ENCODE data around the gene MAMDC4. TPM values are rescaled to one million over a fixed set of nuclear protein-coding genes. Genes with fewer than 3 reads are reported as not detected.

MAMDC4 gene
- total and polyA plus RNA-seq, 2 experiments from 2014 or later: 17.8 to 22.2 TPM

- Histone ChIP-seq H3K4me3 (no peak overlapping the region), H3K9me3 (ENCODE audit: low read depth) (no peaks in the 10 kb centered on the region), H3K4me1 (ENCODE audit: low read depth) (peaks cover 5% of the 10 kb centered on the region), H3K27ac (no peak overlapping the region), H3K36me3 (peaks cover 19% of the 10 kb centered on the region), H3K27me3 (no peaks in the 10 kb centered on the region)
- DNase-seq (ENCODE audit: low read depth in 1 of 2, low spot score in 1 of 2): no peak
- no peak for TF ChIP-seq CTCF (IDR thresholded peaks at IDR 0.05; ENCODE audit: low read depth, low read length)
Observed at GRCh38 chr9:136860529-136860928, 8.4 kb downstream of the MAMDC4 start.

GRCh38 chr9:136860933-136861873 is 9.1 kb downstream of the MAMDC4 start:
- H3K27me3 ChIP-seq: no peaks in the 10 kb centered on the region
- H3K36me3 ChIP-seq: peaks cover 19% of the 10 kb centered on the region
- no peak for DNase-seq (ENCODE audit: low read depth in 1 of 2, low spot score in 1 of 2)
- TF ChIP-seq CTCF (IDR thresholded peaks at IDR 0.05; ENCODE audit: low read depth, low read length): no peak
- no peak overlapping the region for H3K4me3 ChIP-seq
- no peak overlapping the region for H3K27ac ChIP-seq
- no peaks in the 10 kb centered on the region for H3K9me3 ChIP-seq (ENCODE audit: low read depth)
- H3K4me1 ChIP-seq (ENCODE audit: low read depth): peaks cover 5% of the 10 kb centered on the region

GRCh38 chr9:136861874-136862457 is 9.8 kb downstream of the MAMDC4 start:
- Histone ChIP-seq H3K36me3 (peaks cover 19% of the 10 kb centered on the region), H3K4me3 (no peak overlapping the region), H3K9me3 (ENCODE audit: low read depth) (no peaks in the 10 kb centered on the region), H3K27me3 (no peaks in the 10 kb centered on the region), H3K4me1 (ENCODE audit: low read depth) (peaks cover 5% of the 10 kb centered on the region), H3K27ac (no peak overlapping the region)
- DNase-seq (ENCODE audit: low read depth in 1 of 2, low spot score in 1 of 2): no peak
- no peak for TF ChIP-seq CTCF (IDR thresholded peaks at IDR 0.05; ENCODE audit: low read depth, low read length)

- TF ChIP-seq CTCF (IDR thresholded peaks at IDR 0.05; ENCODE audit: low read depth, low read length): no peak
Observed at GRCh38 chr9:136862849-136863622, 10.9 kb downstream of the MAMDC4 start.

GRCh38 chr9:136863623-136864273 is 11.6 kb downstream of the MAMDC4 start:
- TF ChIP-seq CTCF (IDR thresholded peaks at IDR 0.05; ENCODE audit: low read depth, low read length): no peak
- Histone ChIP-seq H3K27ac (no peak overlapping the region), H3K4me3 (no peak overlapping the region), H3K27me3 (no peaks in the 10 kb centered on the region), H3K9me3 (ENCODE audit: low read depth) (no peaks in the 10 kb centered on the region), H3K36me3 (peaks cover 19% of the 10 kb centered on the region), H3K4me1 (ENCODE audit: low read depth) (peaks cover 5% of the 10 kb centered on the region)
- no peak for DNase-seq (ENCODE audit: low read depth in 1 of 2, low spot score in 1 of 2)

More at GRCh38 chr9:136862849-136863622, 10.9 kb downstream of the MAMDC4 start:
- Histone ChIP-seq H3K36me3 (peaks cover 19% of the 10 kb centered on the region), H3K27me3 (no peaks in the 10 kb centered on the region), H3K4me1 (ENCODE audit: low read depth) (peaks cover 5% of the 10 kb centered on the region), H3K9me3 (ENCODE audit: low read depth) (no peaks in the 10 kb centered on the region), H3K4me3 (no peak overlapping the region), H3K27ac (no peak overlapping the region)
- no peak for DNase-seq (ENCODE audit: low read depth in 1 of 2, low spot score in 1 of 2)
